Lung (tissue), 12 donors: ENCODE measurements around the gene STK32A. TPM values are rescaled to one million over a fixed set of nuclear protein-coding genes. Genes with fewer than 3 reads are reported as not detected.

Experiments
- ATAC-seq: fragments of 200-7000 bp; cut with Tn5 transposase; one replicate; pipeline ENCODE4 v1.9.1; 2020; ENCODE audit warnings: moderate number of reproducible peaks; ENCODE audit not compliant: insufficient read depth, low FRiP score
- DNase-seq, 3 donors: peaks; one replicate each; pipeline ENCODE4 v3.0.0-alpha.2; 2013 to 2017
- H3K27ac ChIP-seq, 2 donors: one replicate each; pipeline ENCODE4 v1.5.1; 2013; ENCODE audit warnings: mild to moderate bottlenecking in 2 of 2, moderate library complexity in 2 of 2, control low read depth in 1 of 2, inconsistent platforms in 1 of 2, low read depth in 1 of 2, low read length in 1 of 2
- H3K27me3 ChIP-seq, 3 donors: one replicate each; pipeline ENCODE4 v1.5.1; 2013; ENCODE audit warnings: low read length in 2 of 3; ENCODE audit not compliant: control insufficient read depth in 3 of 3, insufficient read depth in 3 of 3
- H3K36me3 ChIP-seq, 4 donors: one replicate each; pipeline ENCODE4 v1.5.1; 2013; ENCODE audit warnings: low read length in 4 of 4, mild to moderate bottlenecking in 1 of 4, moderate library complexity in 1 of 4; ENCODE audit not compliant: control insufficient read depth in 4 of 4, insufficient read depth in 4 of 4
- H3K4me1 ChIP-seq, 5 donors: one replicate each; pipeline ENCODE4 v1.5.1; 2013; ENCODE audit warnings: low read length in 5 of 5, mild to moderate bottlenecking in 2 of 5, moderate library complexity in 1 of 5; ENCODE audit not compliant: control insufficient read depth in 5 of 5, insufficient read depth in 5 of 5
- H3K4me3 ChIP-seq: one replicate; pipeline ENCODE4 v1.5.1; 2013; ENCODE audit warnings: mild to moderate bottlenecking, control low read depth, moderate library complexity
- H3K9ac ChIP-seq, 2 donors: one replicate each; pipeline ENCODE4 v1.5.1; 2013; ENCODE audit warnings: low read length in 2 of 2, control low read depth in 1 of 2; ENCODE audit not compliant: insufficient read depth in 1 of 2
- H3K9me3 ChIP-seq, 4 donors: one replicate each; pipeline ENCODE4 v1.5.1; 2013; ENCODE audit warnings: low read length in 3 of 4, mild to moderate bottlenecking in 1 of 4, moderate library complexity in 1 of 4; ENCODE audit not compliant: control insufficient read depth in 4 of 4, insufficient read depth in 3 of 4
- CTCF ChIP-seq: IDR thresholded peaks from 2 replicates; pipeline ENCODE4 v1.5.1; 2012; ENCODE audit warnings: mild to moderate bottlenecking; ENCODE audit errors: control extremely low read depth, extremely low read depth
- WGBS, 2 donors: extraction: QIAGEN DNeasy Blood & Tissue Kit; methylation state at CpG; one replicate each; pipeline ENCODE4 v1.1.7; 2013; 5-methylcytosine and 5-hydroxymethylcytosine counted together
- polyA plus RNA-seq, 2 donors: library from polyadenylated mRNA; stranded (reverse); fragments of 200-250 nt; gene quantifications; one replicate each; pipeline ENCODE4 v1.2.1, GENCODE V29; 2013
- total RNA-seq, 2 donors: library from RNA; depleted of rRNA in 1 of 2; stranded (reverse); fragments of >200 nt in 1 of 2; gene quantifications; one replicate each; pipeline ENCODE4 v1.2.1, GENCODE V29; 2014 to 2021
- donor health status: control.
- donor health status: control.
- donor health status: Bipolar disorder and iron deficiency.
- donor health status: healthy.
- donor health status: DM: yes; HTN: yes; CAD: no.

STK32A gene
- total and polyA plus RNA-seq, 4 donors = 1.1 to 8.7 (median 4.6) TPM

GRCh38 chr5:147223343-147223742 is 11.5 kb upstream of the STK32A start:
- Histone ChIP-seq H3K27ac (no peak overlapping the region), H3K9ac (no peak overlapping the region), H3K36me3 (no peaks in the 10 kb centered on the region), H3K4me1 (no peaks in the 10 kb centered on the region), H3K9me3 (no peaks in the 10 kb centered on the region), H3K27me3 (no peaks in the 10 kb centered on the region), H3K4me3 (no peak overlapping the region)
- WGBS, 2 donors = 27 to 30% methylated on average over 2 of the region's 2 CpGs
- no peak for TF ChIP-seq CTCF
- DNase-seq (no peak), ATAC-seq (no peak)

GRCh38 chr5:147223948-147224791 is 10.7 kb upstream of the STK32A start:
- peak; percentile 39 for TF ChIP-seq CTCF
- Histone ChIP-seq H3K27me3 (no peaks in the 10 kb centered on the region), H3K9me3 (no peaks in the 10 kb centered on the region), H3K4me3 (no peak overlapping the region), H3K36me3 (no peaks in the 10 kb centered on the region), H3K9ac (no peak overlapping the region), H3K4me1 (no peaks in the 10 kb centered on the region), H3K27ac (no peak overlapping the region)
- DNase-seq = peak; percentile 49 to 67 (median 59)
- 70 to 83% methylated on average over 3 of the region's 3 CpGs for WGBS, 2 donors
- no peak for ATAC-seq

GRCh38 chr5:147225938-147226337 is 8.9 kb upstream of the STK32A start:
- no peak for ATAC-seq
- Histone ChIP-seq H3K9me3 (no peaks in the 10 kb centered on the region), H3K9ac (no peak overlapping the region), H3K4me3 (no peak overlapping the region), H3K36me3 (no peaks in the 10 kb centered on the region), H3K4me1 (no peaks in the 10 kb centered on the region), H3K27me3 (peaks cover 0 to 2% (median 0%) of the 10 kb centered on the region in 3 donors), H3K27ac (no peak overlapping the region)
- no peak for TF ChIP-seq CTCF
- WGBS, 2 donors = 93 to 97% methylated on average over 9 of the region's 9 CpGs
- DNase-seq = no peak
